Measurements from ENCODE around the gene P3H4.

DNA sequence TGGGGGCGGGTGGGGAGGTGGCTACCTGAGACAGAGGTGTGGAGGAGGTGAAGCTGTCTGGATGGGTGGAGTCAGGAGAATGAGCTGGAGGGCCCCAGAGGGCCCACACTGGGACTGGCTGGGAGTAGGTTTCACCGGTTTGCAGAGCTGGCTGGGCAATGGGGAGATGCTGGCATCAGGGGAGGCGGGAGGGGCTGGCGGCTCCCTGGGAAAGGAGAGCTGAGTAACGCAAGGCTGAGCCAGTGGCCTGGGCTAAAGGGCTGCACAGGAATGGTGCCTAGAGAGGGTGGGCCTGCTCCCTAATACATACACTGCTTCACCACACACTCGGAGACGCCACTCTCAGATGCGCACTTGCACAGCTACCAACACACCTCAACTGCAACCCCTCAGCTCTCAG, 12.4 kb downstream of the P3H4 start:
- TF ChIP-seq, protein P1, sequence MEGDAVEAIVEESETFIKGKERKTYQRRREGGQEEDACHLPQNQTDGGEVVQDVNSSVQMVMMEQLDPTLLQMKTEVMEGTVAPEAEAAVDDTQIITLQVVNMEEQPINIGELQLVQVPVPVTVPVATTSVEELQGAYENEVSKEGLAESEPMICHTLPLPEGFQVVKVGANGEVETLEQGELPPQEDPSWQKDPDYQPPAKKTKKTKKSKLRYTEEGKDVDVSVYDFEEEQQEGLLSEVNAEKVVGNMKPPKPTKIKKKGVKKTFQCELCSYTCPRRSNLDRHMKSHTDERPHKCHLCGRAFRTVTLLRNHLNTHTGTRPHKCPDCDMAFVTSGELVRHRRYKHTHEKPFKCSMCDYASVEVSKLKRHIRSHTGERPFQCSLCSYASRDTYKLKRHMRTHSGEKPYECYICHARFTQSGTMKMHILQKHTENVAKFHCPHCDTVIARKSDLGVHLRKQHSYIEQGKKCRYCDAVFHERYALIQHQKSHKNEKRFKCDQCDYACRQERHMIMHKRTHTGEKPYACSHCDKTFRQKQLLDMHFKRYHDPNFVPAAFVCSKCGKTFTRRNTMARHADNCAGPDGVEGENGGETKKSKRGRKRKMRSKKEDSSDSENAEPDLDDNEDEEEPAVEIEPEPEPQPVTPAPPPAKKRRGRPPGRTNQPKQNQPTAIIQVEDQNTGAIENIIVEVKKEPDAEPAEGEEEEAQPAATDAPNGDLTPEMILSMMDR (IDR thresholded peaks at IDR 0.05 in 8 of 11, conservative IDR thresholded peaks at IDR 0.05 in 3 of 11), result no peak
- no peak for TF ChIP-seq POLR2AphosphoS5 (IDR thresholded peaks at IDR 0.05)
- TF ChIP-seq POLR2A (IDR thresholded peaks at IDR 0.05), result no peak

All from spleen (tissue), 7 donors.